ENCODE results near the gene TMEM42. TPM values are rescaled to one million over a fixed set of nuclear protein-coding genes. Genes with fewer than 3 reads are reported as not detected.

Gene TMEM42
- total RNA-seq, 1 experiment from 2014 or later = 15.0 TPM

- TF ChIP-seq MYBL2 (CRISPR knock-in tag; IDR thresholded peaks at IDR 0.05) = peak; percentile 82; the same call in 1 of the 2 replicates
- peak; percentile 79 for TF ChIP-seq E2F1 (CRISPR knock-in tag; IDR thresholded peaks at IDR 0.05)
- peak; percentile 82; the same call in 1 of the 2 replicates for TF ChIP-seq CBFB (CRISPR knock-in tag; IDR thresholded peaks at IDR 0.05; ENCODE audit: low read depth)
- peak; percentile 77; the same call in 1 of the 2 replicates for TF ChIP-seq CREM (CRISPR knock-in tag; IDR thresholded peaks at IDR 0.05)
- peak; percentile 28; the same call in 1 of the 2 replicates for TF ChIP-seq ZNF281 (CRISPR knock-in tag; IDR thresholded peaks at IDR 0.05)
- TF ChIP-seq KAT7 (CRISPR knock-in tag; IDR thresholded peaks at IDR 0.05; ENCODE audit: borderline replicate concordance) = peak; percentile 74
- peak; percentile 53; the same call in 1 of the 2 replicates for TF ChIP-seq PRDM15 (CRISPR knock-in tag; IDR thresholded peaks at IDR 0.05)
- no peak for TF ChIP-seq ATF6 (CRISPR knock-in tag; IDR thresholded peaks at IDR 0.05)
- no peak; the same call in 1 of the 2 replicates for TF ChIP-seq NFATC4 (CRISPR knock-in tag; IDR thresholded peaks at IDR 0.05)
- no peak for TF ChIP-seq E2F5 (CRISPR knock-in tag; IDR thresholded peaks at IDR 0.05)
- peak; percentile 67 for TF ChIP-seq ZNF263 (CRISPR knock-in tag; IDR thresholded peaks at IDR 0.05; ENCODE audit: low read depth)
- TF ChIP-seq ESRRA (CRISPR knock-in tag; IDR thresholded peaks at IDR 0.05; ENCODE audit: borderline replicate concordance) = 0 out of 2 replicates have a peak, but pooled peaks have one; percentile 41
Measured at GRCh38 chr3:44861412-44862225, at the start of gene TMEM42 (continued).

- H3K36me3 Mint-ChIP-seq = peaks cover 66% of the 10 kb centered on the region
- no peak for ATAC-seq
- H3K27me3 Mint-ChIP-seq (ENCODE audit: low read depth) = no peaks in the 10 kb centered on the region
- H3K9me3 Mint-ChIP-seq = peaks cover 29% of the 10 kb centered on the region
- no peak overlapping the region for H3K27ac Mint-ChIP-seq
- POLR2A ChIA-PET = no interaction called here
- H3K4me3 Mint-ChIP-seq = no peak overlapping the region
- DNase-seq (ENCODE audit: low spot score) = no peak
- CTCF ChIA-PET = no interaction called here
- H3K4me1 Mint-ChIP-seq = no peaks in the 10 kb centered on the region
- no peak for TF ChIP-seq CREB1 (CRISPR knock-in tag; IDR thresholded peaks at IDR 0.05)
- no peak for TF ChIP-seq ZNF232 (CRISPR knock-in tag; IDR thresholded peaks at IDR 0.05)
- TF ChIP-seq AFF4 (CRISPR knock-in tag; IDR thresholded peaks at IDR 0.05; ENCODE audit: borderline replicate concordance) = no peak
- no peak for TF ChIP-seq EMX1 (CRISPR knock-in tag; IDR thresholded peaks at IDR 0.05)
- TF ChIP-seq ZNF263 (CRISPR knock-in tag; IDR thresholded peaks at IDR 0.05; ENCODE audit: low read depth) = no peak
- no peak for TF ChIP-seq FOXP1 (CRISPR knock-in tag; IDR thresholded peaks at IDR 0.05; ENCODE audit: borderline replicate concordance)
- no peak for TF ChIP-seq ELF4 (CRISPR knock-in tag; IDR thresholded peaks at IDR 0.05; ENCODE audit: low read depth)
- TF ChIP-seq ZNF219 (CRISPR knock-in tag; IDR thresholded peaks at IDR 0.05; ENCODE audit: borderline replicate concordance) = no peak
- TF ChIP-seq ESRRA (CRISPR knock-in tag; IDR thresholded peaks at IDR 0.05; ENCODE audit: borderline replicate concordance) = no peak
Measured at GRCh38 chr3:44814751-44815150, 47.0 kb upstream of the TMEM42 start.
